NT2/D1 (cell line): ENCODE data around the gene PDE4B.

ENCODE experiments used
- DNase-seq: peaks from one replicate; pipeline ENCODE4 v3.0.0-alpha.2; 2011; ENCODE audit warnings: low read depth, low spot score
- H3K27me3 ChIP-seq: 2 replicates; pipeline ENCODE4 v1.6.0; 2011; ENCODE audit warnings: mild to moderate bottlenecking; ENCODE audit not compliant: insufficient read length, insufficient read depth
- H3K36me3 ChIP-seq: 2 replicates; pipeline ENCODE4 v1.6.1; 2011; ENCODE audit warnings: mild to moderate bottlenecking, low read length, mixed read lengths; ENCODE audit not compliant: insufficient read depth, insufficient read length
- H3K4me1 ChIP-seq: 2 replicates; pipeline ENCODE4 v1.5.1; 2011; ENCODE audit not compliant: insufficient read depth, insufficient read length
- H3K4me3 ChIP-seq: 2 replicates; pipeline ENCODE4 v1.5.1; 2011; ENCODE audit warnings: low read depth; ENCODE audit not compliant: insufficient read length
- H3K9ac ChIP-seq: 2 replicates; pipeline ENCODE4 v1.6.0; 2011; ENCODE audit warnings: low read depth; ENCODE audit not compliant: insufficient read length
- H3K9me3 ChIP-seq: 2 replicates; pipeline ENCODE4 v1.5.1; 2011; ENCODE audit warnings: mild to moderate bottlenecking, low read length; ENCODE audit not compliant: insufficient read depth
- SUZ12 ChIP-seq: IDR thresholded peaks from 2 replicates; pipeline ENCODE4 v1.6.1; 2011; ENCODE audit not compliant: insufficient read length, insufficient read depth; ENCODE audit errors: extremely low read depth
- YY1 ChIP-seq: IDR thresholded peaks from 2 replicates; pipeline ENCODE4 v1.6.1; 2011; ENCODE audit not compliant: insufficient read length, insufficient read depth
- ZNF274 ChIP-seq: IDR thresholded peaks from 2 replicates; pipeline ENCODE4 v1.6.1; 2011; ENCODE audit warnings: mild to moderate bottlenecking, low read depth, low read length

Gene PDE4B

GRCh38 chr1:66360285-66360724 is 567.6 kb downstream of the PDE4B start:
- H3K9ac ChIP-seq: no peak overlapping the region
- no peak for DNase-seq
- H3K4me3 ChIP-seq: no peak overlapping the region
- no peak for TF ChIP-seq SUZ12
- no peaks in the 10 kb centered on the region for H3K36me3 ChIP-seq
- H3K4me1 ChIP-seq: no peaks in the 10 kb centered on the region
- H3K9me3 ChIP-seq: no peaks in the 10 kb centered on the region
- no peaks in the 10 kb centered on the region for H3K27me3 ChIP-seq

GRCh38 chr1:66364578-66365391 is 572.1 kb downstream of the PDE4B start:
- Histone ChIP-seq H3K4me1 (no peaks in the 10 kb centered on the region), H3K9me3 (no peaks in the 10 kb centered on the region), H3K4me3 (no peak overlapping the region), H3K36me3 (no peaks in the 10 kb centered on the region), H3K27me3 (no peaks in the 10 kb centered on the region), H3K9ac (no peak overlapping the region)
- no peak for DNase-seq
- TF ChIP-seq SUZ12 (no peak), ZNF274 (no peak), YY1 (no peak)

DNA sequence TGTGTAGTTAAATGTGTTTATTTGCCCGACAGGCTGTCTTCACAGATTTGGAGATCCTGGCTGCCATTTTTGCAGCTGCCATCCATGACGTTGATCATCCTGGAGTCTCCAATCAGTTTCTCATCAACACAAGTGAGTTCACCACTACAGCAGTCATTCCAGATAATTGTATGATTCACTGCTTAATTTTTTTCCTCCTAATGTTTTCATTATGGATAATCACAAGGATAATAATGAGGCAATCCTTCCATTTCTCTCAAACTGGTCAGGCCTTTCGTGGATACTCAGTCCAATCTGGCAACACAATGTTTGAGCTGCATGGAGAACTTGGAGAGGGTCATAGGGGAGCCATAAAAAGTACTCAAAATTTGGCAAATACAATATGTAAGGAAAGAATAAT is 572.9 kb downstream of the PDE4B start:
- no peak for TF ChIP-seq YY1
- TF ChIP-seq SUZ12: no peak
- H3K27me3 ChIP-seq: no peaks in the 10 kb centered on the region
- H3K36me3 ChIP-seq: no peaks in the 10 kb centered on the region
- H3K4me1 ChIP-seq: no peaks in the 10 kb centered on the region
- no peaks in the 10 kb centered on the region for H3K9me3 ChIP-seq
- H3K4me3 ChIP-seq: no peak overlapping the region
- DNase-seq: no peak
- no peak overlapping the region for H3K9ac ChIP-seq

DNA sequence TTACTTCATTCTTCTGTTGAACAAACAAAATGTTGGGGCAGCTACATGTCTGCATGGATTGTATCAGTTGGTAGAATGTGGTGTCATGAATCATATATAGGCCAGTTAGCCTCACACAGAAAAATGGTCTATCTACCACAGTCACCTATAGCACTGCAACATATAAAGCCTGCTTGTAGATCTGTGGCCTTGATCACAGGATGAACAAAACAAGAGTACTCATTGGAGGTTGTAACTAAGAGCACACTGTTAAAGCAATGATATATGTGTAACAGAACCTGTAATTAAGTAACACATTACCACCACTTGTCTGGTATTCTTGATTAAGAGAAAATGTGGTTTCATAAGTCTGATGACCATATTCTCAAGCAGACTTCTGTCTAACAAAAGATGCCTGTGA is 573.9 kb downstream of the PDE4B start:
- DNase-seq: no peak
- H3K9me3 ChIP-seq: no peaks in the 10 kb centered on the region
- H3K4me1 ChIP-seq: no peaks in the 10 kb centered on the region
- H3K36me3 ChIP-seq: no peaks in the 10 kb centered on the region
- H3K9ac ChIP-seq: no peak overlapping the region
- no peak overlapping the region for H3K4me3 ChIP-seq
- no peaks in the 10 kb centered on the region for H3K27me3 ChIP-seq
- no peak for TF ChIP-seq ZNF274
- TF ChIP-seq YY1: no peak
- no peak for TF ChIP-seq SUZ12

DNA sequence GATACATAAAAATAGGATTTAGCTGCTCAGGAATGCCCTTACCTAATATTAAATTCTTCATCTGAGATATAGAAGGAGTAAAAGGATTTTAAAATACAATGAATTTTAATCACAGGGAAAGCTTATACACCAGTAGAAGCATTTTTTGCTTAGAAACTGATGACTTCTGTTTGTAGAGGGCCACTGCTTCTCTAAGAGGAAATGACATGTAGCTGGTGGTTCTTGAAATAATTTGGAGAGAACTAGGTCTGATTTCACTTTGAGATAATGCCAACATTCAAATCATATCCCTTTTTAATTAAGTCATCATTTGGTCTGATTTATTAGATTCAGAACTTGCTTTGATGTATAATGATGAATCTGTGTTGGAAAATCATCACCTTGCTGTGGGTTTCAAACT is 574.7 kb downstream of the PDE4B start:
- H3K4me3 ChIP-seq: no peak overlapping the region
- H3K4me1 ChIP-seq: no peaks in the 10 kb centered on the region
- TF ChIP-seq ZNF274 (no peak), YY1 (no peak), SUZ12 (no peak)
- H3K9ac ChIP-seq: no peak overlapping the region
- no peak for DNase-seq
- H3K9me3 ChIP-seq: no peaks in the 10 kb centered on the region
- no peaks in the 10 kb centered on the region for H3K36me3 ChIP-seq
- H3K27me3 ChIP-seq: no peaks in the 10 kb centered on the region

GRCh38 chr1:66368261-66368660 is 575.6 kb downstream of the PDE4B start:
- TF ChIP-seq YY1: no peak
- TF ChIP-seq ZNF274: no peak
- no peak for TF ChIP-seq SUZ12
- DNase-seq: no peak
- Histone ChIP-seq H3K27me3 (no peaks in the 10 kb centered on the region), H3K4me1 (no peaks in the 10 kb centered on the region), H3K4me3 (no peak overlapping the region), H3K9me3 (no peaks in the 10 kb centered on the region), H3K9ac (no peak overlapping the region), H3K36me3 (no peaks in the 10 kb centered on the region)

DNA sequence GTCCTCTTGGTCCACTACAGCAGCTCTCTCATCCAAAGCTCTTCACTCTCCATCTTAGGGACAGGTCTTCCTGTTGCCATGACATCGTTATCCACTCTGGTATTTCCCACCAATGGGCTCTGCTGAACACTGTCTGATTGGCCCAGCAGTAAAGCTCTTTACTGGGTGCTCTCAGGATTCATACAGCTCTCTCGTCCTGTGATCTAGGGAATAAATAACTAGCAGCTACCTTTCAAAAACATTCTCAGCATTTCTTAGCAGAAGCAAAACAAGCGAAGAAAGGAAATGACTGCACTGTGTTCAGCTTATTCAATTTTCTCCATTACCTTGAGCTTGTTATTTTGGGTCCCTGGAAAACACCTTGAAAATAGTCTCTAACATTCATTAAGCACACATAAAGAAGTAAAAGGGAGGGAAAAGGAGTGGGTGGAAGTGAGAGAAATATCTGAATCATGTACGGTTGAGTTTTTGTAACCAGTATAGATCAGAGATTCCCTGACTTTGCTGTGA is 577.8 kb downstream of the PDE4B start:
- no peaks in the 10 kb centered on the region for H3K36me3 ChIP-seq
- no peaks in the 10 kb centered on the region for H3K9me3 ChIP-seq
- TF ChIP-seq ZNF274: no peak
- no peak for TF ChIP-seq YY1
- no peak for TF ChIP-seq SUZ12
- no peak overlapping the region for H3K4me3 ChIP-seq
- no peaks in the 10 kb centered on the region for H3K4me1 ChIP-seq
- DNase-seq: no peak
- no peak overlapping the region for H3K9ac ChIP-seq
- H3K27me3 ChIP-seq: no peaks in the 10 kb centered on the region
